GM12878 (cell line): ENCODE data around the gene SDK2. TPM values are rescaled to one million over a fixed set of nuclear protein-coding genes. Genes with fewer than 3 reads are reported as not detected.

Experiments used
- ATF7 ChIP-seq: fragments of 450-650 bp; IDR thresholded peaks from 2 replicates; pipeline ENCODE4 v1.6.1; 2016; ENCODE audit warnings: low read depth, mild to moderate bottlenecking
- CBX3 ChIP-seq: fragments of 200-600 bp; sonication (generic); IDR thresholded peaks from 2 replicates; pipeline ENCODE4 v1.6.1; 2016; ENCODE audit warnings: low read depth, borderline replicate concordance
- MTA2 ChIP-seq: fragments of 450-650 bp; IDR thresholded peaks from 2 replicates; pipeline ENCODE4 v1.6.1; 2016; ENCODE audit warnings: low read depth, mild to moderate bottlenecking, moderate library complexity
- NFYB ChIP-seq: IDR thresholded peaks from 2 replicates; pipeline ENCODE4 v1.6.1; 2011; ENCODE audit warnings: low read depth, mild to moderate bottlenecking, low read length, improper control_type of control experiment, moderate library complexity; ENCODE audit not compliant: insufficient read depth
- PML ChIP-seq: IDR thresholded peaks from 2 replicates; pipeline ENCODE4 v1.6.1; 2012; ENCODE audit warnings: low read length, inconsistent platforms
- SUZ12 ChIP-seq: fragments of 200-600 bp; sonication (generic); IDR thresholded peaks from one replicate; pipeline ENCODE4 v1.6.1; 2018; ENCODE audit warnings: antibody characterized with exemption, mild to moderate bottlenecking; ENCODE audit not compliant: unreplicated experiment
- USF1 ChIP-seq: IDR thresholded peaks from 2 replicates; pipeline ENCODE4 v1.6.1; 2011; ENCODE audit warnings: borderline replicate concordance, low read depth, mild to moderate bottlenecking, moderate library complexity, mixed read lengths, low read length; ENCODE audit not compliant: insufficient read depth; ENCODE audit errors: extremely low read length
- WRNIP1 ChIP-seq: IDR thresholded peaks from 2 replicates; pipeline ENCODE4 v1.6.1; 2011; ENCODE audit warnings: low read depth, low read length, improper control_type of control experiment, borderline replicate concordance
- ZNF622 ChIP-seq: fragments of 450-650 bp; IDR thresholded peaks from 2 replicates; pipeline ENCODE4 v1.6.1; 2017; ENCODE audit warnings: mild to moderate bottlenecking, inconsistent platforms
- polyA plus RNA-seq, 11 experiments: library from polyadenylated mRNA; depleted of rRNA in 4 of 11; unstranded in 6 of 11; stranded (reverse) in 5 of 11; fragments of >200 nt; fragmentation: Nextera tagmentation in 4 of 11; fragmentation: Illumina TruSeq in 1 of 11; extraction: Ambion mirVana in 4 of 11; extraction: Trizol in 1 of 11; gene quantifications; 1 replicate in 1 of 11; 2 replicates in 10 of 11; pipeline versions ENCODE4 v1.2.1 to v1.2.3, GENCODE V29; 2011 to 2016; ENCODE audit warnings: inconsistent platforms in 2 of 11, missing spikeins in 2 of 11, low read depth in 1 of 11
- total RNA-seq, 4 experiments: library from RNA; depleted of rRNA in 3 of 4; stranded (reverse); fragments of >200 nt in 3 of 4; fragmentation: Illumina TruSeq in 1 of 4; extraction: Trizol in 1 of 4; gene quantifications; 2 replicates each; pipeline versions ENCODE4 v1.2.1 to v1.2.3, GENCODE V29; 2013 to 2021
- TF ChIP-seq, protein P1 (sequence below): fragments of 450-650 bp; formaldehyde crosslinking; IDR thresholded peaks from 2 replicates; pipeline ENCODE4 v1.4.0; 2022; ENCODE audit warnings: mild to moderate bottlenecking, moderate library complexity

SDK2 gene
- total and polyA plus RNA-seq, 10 of the 15 experiments (the other 5 are each of a cell fraction or from before 2014, with no cell fraction given): 0.03 to 0.08 (median 0.03) TPM; not detected in 7

DNA sequence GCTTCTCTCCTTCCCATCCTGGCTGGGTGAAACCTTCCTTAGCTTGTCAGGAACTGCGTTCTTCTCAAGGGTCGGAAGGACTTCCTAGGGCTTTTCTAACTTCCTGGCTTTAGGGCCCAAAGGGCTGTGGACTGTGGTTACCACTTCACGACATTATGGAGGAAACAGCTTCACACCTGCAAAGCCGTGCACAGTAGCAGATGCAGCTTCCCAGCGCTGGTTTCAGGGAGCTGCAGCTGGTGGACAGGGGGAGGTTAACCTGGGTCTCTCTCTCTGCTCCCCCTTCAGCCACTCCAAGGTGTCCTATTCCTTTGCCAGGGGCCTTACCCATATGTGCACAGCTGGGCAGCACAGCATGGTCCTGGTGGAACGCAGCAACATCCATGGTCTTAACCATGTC lies 176.6 kb downstream of the SDK2 start (continued):
- TF ChIP-seq USF1 (no peak), WRNIP1 (no peak), NFYB (no peak), ZNF622 (no peak), PML (no peak), MTA2 (no peak), CBX3 (no peak), SUZ12 (no peak), ATF7 (no peak)
- TF ChIP-seq, protein P1, sequence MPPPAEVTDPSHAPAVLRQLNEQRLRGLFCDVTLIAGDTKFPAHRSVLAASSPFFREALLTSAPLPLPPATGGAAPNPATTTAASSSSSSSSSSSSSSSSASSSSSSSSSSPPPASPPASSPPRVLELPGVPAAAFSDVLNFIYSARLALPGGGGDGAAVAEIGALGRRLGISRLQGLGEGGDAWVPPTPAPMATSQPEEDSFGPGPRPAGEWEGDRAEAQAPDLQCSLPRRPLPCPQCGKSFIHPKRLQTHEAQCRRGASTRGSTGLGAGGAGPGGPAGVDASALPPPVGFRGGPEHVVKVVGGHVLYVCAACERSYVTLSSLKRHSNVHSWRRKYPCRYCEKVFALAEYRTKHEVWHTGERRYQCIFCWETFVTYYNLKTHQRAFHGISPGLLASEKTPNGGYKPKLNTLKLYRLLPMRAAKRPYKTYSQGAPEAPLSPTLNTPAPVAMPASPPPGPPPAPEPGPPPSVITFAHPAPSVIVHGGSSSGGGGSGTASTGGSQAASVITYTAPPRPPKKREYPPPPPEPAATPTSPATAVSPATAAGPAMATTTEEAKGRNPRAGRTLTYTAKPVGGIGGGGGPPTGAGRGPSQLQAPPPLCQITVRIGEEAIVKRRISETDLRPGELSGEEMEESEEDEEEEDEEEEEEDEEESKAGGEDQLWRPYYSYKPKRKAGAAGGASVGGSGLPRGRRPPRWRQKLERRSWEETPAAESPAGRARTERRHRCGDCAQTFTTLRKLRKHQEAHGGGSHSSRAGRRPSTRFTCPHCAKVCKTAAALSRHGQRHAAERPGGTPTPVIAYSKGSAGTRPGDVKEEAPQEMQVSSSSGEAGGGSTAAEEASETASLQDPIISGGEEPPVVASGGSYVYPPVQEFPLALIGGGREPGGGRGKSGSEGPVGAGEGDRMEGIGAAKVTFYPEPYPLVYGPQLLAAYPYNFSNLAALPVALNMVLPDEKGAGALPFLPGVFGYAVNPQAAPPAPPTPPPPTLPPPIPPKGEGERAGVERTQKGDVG (CRISPR knock-in tag): no peak
- TF ChIP-seq, all 136 proteins: peak for 0
